Fibroblast of lung (primary cell): ENCODE results near the gene SERPINB10. TPM values are rescaled to one million over a fixed set of nuclear protein-coding genes. Genes with fewer than 3 reads are reported as not detected.

Experiments
- DNase-seq, 2 donors: peaks; one replicate each; pipeline versions ENCODE4 v3.0.0 to v3.0.0-alpha.2; 2010; ENCODE audit warnings: low read depth in 2 of 2
- H2AFZ ChIP-seq: 2 replicates; pipeline ENCODE4 v1.5.1; 2012; ENCODE audit warnings: low read length, control low read depth, inconsistent platforms
- H3K27ac ChIP-seq: 2 replicates; pipeline ENCODE4 v1.5.1; 2011; ENCODE audit warnings: low read length, control low read depth; ENCODE audit not compliant: insufficient read depth
- H3K27me3 ChIP-seq: 2 replicates; pipeline ENCODE4 v1.5.1; 2011; ENCODE audit warnings: mild to moderate bottlenecking, low read length; ENCODE audit not compliant: control insufficient read depth, insufficient read depth
- H3K36me3 ChIP-seq: 2 replicates; pipeline ENCODE4 v1.5.1; 2011; ENCODE audit warnings: low read length; ENCODE audit not compliant: control insufficient read depth, insufficient read depth
- H3K4me1 ChIP-seq: 2 replicates; pipeline ENCODE4 v1.5.1; 2011; ENCODE audit warnings: low read length; ENCODE audit not compliant: control insufficient read depth, insufficient read depth; ENCODE audit errors: extremely low read depth
- H3K4me2 ChIP-seq: 2 replicates; pipeline ENCODE4 v1.5.1; 2011; ENCODE audit warnings: low read length, control low read depth; ENCODE audit not compliant: insufficient read depth; ENCODE audit errors: extremely low read depth
- H3K4me3 ChIP-seq, 4 experiments: fragments of 200-600 bp in 1 of 4; sonication (generic) in 1 of 4; replicated peaks in 1 of 4; 2 replicates each; pipeline ENCODE4 v1.5.1; 2011 to 2016; ENCODE audit warnings: low read length in 4 of 4, low read depth in 3 of 4, mild to moderate bottlenecking in 3 of 4, control low read depth in 2 of 4, inconsistent platforms in 1 of 4, mixed read lengths in 1 of 4; ENCODE audit not compliant: insufficient read depth in 1 of 4; ENCODE audit errors: control extremely low read depth in 1 of 4
- H3K79me2 ChIP-seq: 2 replicates; pipeline ENCODE4 v1.5.1; 2012; ENCODE audit warnings: mild to moderate bottlenecking, low read length, inconsistent platforms; ENCODE audit not compliant: control insufficient read depth, insufficient read depth
- H3K9ac ChIP-seq: 2 replicates; pipeline ENCODE4 v1.5.1; 2011; ENCODE audit warnings: mild to moderate bottlenecking, low read length, control low read depth; ENCODE audit not compliant: insufficient read depth
- H3K9me3 ChIP-seq: 2 replicates; pipeline ENCODE4 v1.5.1; 2012; ENCODE audit warnings: low read depth, low read length; ENCODE audit not compliant: control insufficient read depth, insufficient read depth
- H4K20me1 ChIP-seq: 2 replicates; pipeline ENCODE4 v1.5.1; 2011; ENCODE audit warnings: low read length; ENCODE audit not compliant: control insufficient read depth, insufficient read depth; ENCODE audit errors: extremely low read depth
- EZH2 ChIP-seq: IDR thresholded peaks from 2 replicates; pipeline ENCODE4 v1.5.1; 2012; ENCODE audit warnings: low read length, control low read depth, mild to moderate bottlenecking; ENCODE audit errors: missing control alignments
- polyA plus RNA-seq, 2 donors: library from polyadenylated mRNA; depleted of rRNA in 1 of 2; stranded (reverse) in 1 of 2; unstranded in 1 of 2; fragments of >200 nt; gene quantifications; 2 replicates each; pipeline ENCODE4 v1.2.1, GENCODE V29; 2011 to 2012; ENCODE audit warnings: missing spikeins in 1 of 2
- total RNA-seq: library from RNA; depleted of rRNA; stranded (reverse); fragments of >200 nt; gene quantifications from 2 replicates; pipeline ENCODE4 v1.2.1, GENCODE V29; 2014
- TF ChIP-seq, protein P1 (sequence below), 2 donors: IDR thresholded peaks in 1 of 2; conservative IDR thresholded peaks in 1 of 2; 1 replicate in 1 of 2; 2 replicates in 1 of 2; pipeline ENCODE4 v1.5.1; 2011 to 2012; ENCODE audit warnings: low read length in 2 of 2, control low read depth in 1 of 2, inconsistent platforms in 1 of 2, low read depth in 1 of 2, mild to moderate bottlenecking in 1 of 2

The SERPINB10 gene
- total and polyA plus RNA-seq, 2 donors (not counting 1 experiment from before 2014, with no cell fraction given), result 0.08 TPM; not detected in 1

DNA sequence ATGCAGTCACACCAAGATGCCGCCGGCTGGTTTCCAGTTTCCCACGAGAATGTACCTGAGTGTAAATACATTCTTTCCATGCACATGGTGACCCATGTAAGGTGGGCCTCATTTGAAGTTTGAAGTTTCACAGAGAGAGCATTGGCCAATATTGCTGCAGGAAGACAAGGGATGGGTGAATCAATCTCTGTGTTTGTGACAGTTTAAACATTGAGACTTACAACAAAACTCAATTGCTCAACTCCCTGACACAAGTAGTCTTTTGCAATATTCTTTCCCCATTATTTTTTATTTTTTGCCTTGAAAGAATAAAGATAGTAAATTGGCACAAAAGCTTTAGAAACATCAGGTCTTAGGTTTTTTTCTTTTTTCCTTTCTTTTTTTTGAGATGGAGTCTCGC is 15.2 kb upstream of the SERPINB10 start:
- H3K4me1 ChIP-seq, result peaks cover 2% of the 10 kb centered on the region

DNA sequence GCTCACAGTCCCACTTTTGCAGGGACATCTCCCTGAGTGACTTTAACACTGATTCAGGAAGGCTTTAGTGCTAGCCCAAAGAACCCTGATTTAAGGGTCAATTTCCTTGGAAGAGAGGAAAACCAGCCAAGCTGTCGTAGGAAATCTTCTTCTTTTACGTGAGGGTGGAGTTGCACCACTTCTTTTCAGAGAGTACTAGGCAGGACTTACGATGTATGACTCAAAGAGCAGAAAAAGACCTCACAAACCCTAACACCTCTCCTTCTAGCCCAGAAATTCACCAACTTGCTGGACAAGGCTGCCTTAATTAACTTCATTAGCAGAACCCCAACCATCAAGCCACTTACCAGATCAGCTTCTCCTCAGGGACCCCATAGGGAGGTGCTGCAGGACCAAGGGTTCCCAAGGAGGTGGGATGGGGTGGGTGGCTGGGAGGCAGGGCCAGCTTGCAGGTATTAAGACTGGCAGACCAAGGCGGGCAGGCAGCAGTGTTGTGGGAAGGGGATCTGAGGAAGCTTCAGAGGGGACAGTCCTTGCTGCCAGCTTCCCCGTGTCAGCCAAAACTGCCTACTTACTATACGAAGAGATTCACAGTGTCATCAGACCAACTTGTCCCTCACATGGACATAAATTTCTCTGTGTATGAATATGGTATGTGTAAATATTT is 13.5 kb upstream of the SERPINB10 start:
- H3K4me3 ChIP-seq, result no peak overlapping the region
- H3K27ac ChIP-seq, result no peak overlapping the region
- no peaks in the 10 kb centered on the region for H3K79me2 ChIP-seq
- no peaks in the 10 kb centered on the region for H3K36me3 ChIP-seq
- H3K4me1 ChIP-seq, result no peaks in the 10 kb centered on the region
- TF ChIP-seq EZH2, result no peak
- TF ChIP-seq, protein P1, sequence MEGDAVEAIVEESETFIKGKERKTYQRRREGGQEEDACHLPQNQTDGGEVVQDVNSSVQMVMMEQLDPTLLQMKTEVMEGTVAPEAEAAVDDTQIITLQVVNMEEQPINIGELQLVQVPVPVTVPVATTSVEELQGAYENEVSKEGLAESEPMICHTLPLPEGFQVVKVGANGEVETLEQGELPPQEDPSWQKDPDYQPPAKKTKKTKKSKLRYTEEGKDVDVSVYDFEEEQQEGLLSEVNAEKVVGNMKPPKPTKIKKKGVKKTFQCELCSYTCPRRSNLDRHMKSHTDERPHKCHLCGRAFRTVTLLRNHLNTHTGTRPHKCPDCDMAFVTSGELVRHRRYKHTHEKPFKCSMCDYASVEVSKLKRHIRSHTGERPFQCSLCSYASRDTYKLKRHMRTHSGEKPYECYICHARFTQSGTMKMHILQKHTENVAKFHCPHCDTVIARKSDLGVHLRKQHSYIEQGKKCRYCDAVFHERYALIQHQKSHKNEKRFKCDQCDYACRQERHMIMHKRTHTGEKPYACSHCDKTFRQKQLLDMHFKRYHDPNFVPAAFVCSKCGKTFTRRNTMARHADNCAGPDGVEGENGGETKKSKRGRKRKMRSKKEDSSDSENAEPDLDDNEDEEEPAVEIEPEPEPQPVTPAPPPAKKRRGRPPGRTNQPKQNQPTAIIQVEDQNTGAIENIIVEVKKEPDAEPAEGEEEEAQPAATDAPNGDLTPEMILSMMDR (conservative IDR thresholded peaks at IDR 0.05 in 1 of 2, IDR thresholded peaks at IDR 0.05 in 1 of 2; ENCODE audit: low read depth in 1 of 2, low read length in 2 of 2), result no peak
- no peaks in the 10 kb centered on the region for H3K9me3 ChIP-seq
- no peaks in the 10 kb centered on the region for H4K20me1 ChIP-seq
- H2AFZ ChIP-seq, result no peak overlapping the region
- no peak for DNase-seq
- H3K27me3 ChIP-seq, result no peaks in the 10 kb centered on the region
- no peak overlapping the region for H3K4me2 ChIP-seq
- no peak overlapping the region for H3K9ac ChIP-seq

More for the DNA sequence above, 15.2 kb upstream of the SERPINB10 start:
- H3K27me3 ChIP-seq, result no peaks in the 10 kb centered on the region
- H3K9me3 ChIP-seq, result no peaks in the 10 kb centered on the region
- DNase-seq, result no peak
- no peak overlapping the region for H3K9ac ChIP-seq
- H3K4me2 ChIP-seq, result no peak overlapping the region
- H2AFZ ChIP-seq, result no peak overlapping the region
- TF ChIP-seq, protein P1 (conservative IDR thresholded peaks at IDR 0.05 in 1 of 2, IDR thresholded peaks at IDR 0.05 in 1 of 2; ENCODE audit: low read depth in 1 of 2, low read length in 2 of 2), result no peak
- TF ChIP-seq EZH2, result no peak
- H4K20me1 ChIP-seq, result no peaks in the 10 kb centered on the region
- no peak overlapping the region for H3K4me3 ChIP-seq
- H3K27ac ChIP-seq, result no peak overlapping the region
- H3K79me2 ChIP-seq, result no peaks in the 10 kb centered on the region
- H3K36me3 ChIP-seq, result no peaks in the 10 kb centered on the region

DNA sequence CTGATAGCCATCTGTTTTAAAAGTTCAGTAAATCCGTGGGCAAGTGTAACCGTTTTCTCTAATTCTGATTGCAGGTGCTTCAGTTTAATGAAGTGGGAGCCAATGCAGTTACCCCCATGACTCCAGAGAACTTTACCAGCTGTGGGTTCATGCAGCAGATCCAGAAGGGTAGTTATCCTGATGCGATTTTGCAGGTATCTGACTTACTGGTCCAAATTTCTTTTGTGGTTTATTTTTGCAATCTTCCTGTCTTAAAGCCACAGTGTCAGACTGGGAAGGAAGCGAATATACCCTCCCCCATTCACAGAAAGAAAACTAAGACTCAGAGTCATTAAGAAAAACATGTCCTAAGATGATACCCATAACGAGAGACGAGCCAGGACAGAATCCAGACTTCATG is 12.6 kb upstream of the SERPINB10 start:
- H3K36me3 ChIP-seq, result no peaks in the 10 kb centered on the region
- H3K9ac ChIP-seq, result no peak overlapping the region
- H3K4me2 ChIP-seq, result no peak overlapping the region
- H3K27ac ChIP-seq, result no peak overlapping the region
- TF ChIP-seq, protein P1 (conservative IDR thresholded peaks at IDR 0.05 in 1 of 2, IDR thresholded peaks at IDR 0.05 in 1 of 2; ENCODE audit: low read depth in 1 of 2, low read length in 2 of 2), result no peak
- no peak for TF ChIP-seq EZH2
- H3K4me1 ChIP-seq, result no peaks in the 10 kb centered on the region
- DNase-seq, result no peak
- no peaks in the 10 kb centered on the region for H3K79me2 ChIP-seq
- H3K9me3 ChIP-seq, result no peaks in the 10 kb centered on the region
- H3K4me3 ChIP-seq, result no peak overlapping the region
- no peaks in the 10 kb centered on the region for H3K27me3 ChIP-seq
- no peaks in the 10 kb centered on the region for H4K20me1 ChIP-seq
- H2AFZ ChIP-seq, result no peak overlapping the region
